ENCODE measurements around the gene PTPN23.
"Not testable (repeated sequence)": the region's sequence is repeated elsewhere in the genome, so short reads cannot be mapped to it uniquely, and the experiment has no call there.

DNA sequence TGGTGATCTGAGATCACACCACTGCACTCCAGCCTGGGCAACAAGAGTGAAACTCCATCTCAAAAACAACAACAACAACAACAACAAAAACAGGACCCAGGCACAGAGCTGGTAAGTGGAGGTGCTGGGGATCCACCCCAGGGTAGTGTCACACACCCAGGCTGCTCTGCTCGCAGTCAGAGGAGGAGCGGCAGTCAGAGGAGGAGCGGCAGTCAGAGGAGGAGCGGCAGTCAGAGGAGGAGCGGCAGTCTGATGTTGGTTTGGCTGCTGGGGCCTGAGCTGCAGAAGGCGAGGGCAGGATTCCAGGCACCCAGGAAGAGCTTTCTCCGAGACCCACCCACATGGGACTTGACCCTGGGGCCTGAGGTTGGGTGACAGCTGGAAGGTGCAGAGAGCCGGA is 10.8 kb upstream of the PTPN23 start:
- TF ChIP-seq, protein P1, sequence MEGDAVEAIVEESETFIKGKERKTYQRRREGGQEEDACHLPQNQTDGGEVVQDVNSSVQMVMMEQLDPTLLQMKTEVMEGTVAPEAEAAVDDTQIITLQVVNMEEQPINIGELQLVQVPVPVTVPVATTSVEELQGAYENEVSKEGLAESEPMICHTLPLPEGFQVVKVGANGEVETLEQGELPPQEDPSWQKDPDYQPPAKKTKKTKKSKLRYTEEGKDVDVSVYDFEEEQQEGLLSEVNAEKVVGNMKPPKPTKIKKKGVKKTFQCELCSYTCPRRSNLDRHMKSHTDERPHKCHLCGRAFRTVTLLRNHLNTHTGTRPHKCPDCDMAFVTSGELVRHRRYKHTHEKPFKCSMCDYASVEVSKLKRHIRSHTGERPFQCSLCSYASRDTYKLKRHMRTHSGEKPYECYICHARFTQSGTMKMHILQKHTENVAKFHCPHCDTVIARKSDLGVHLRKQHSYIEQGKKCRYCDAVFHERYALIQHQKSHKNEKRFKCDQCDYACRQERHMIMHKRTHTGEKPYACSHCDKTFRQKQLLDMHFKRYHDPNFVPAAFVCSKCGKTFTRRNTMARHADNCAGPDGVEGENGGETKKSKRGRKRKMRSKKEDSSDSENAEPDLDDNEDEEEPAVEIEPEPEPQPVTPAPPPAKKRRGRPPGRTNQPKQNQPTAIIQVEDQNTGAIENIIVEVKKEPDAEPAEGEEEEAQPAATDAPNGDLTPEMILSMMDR (conservative IDR thresholded peaks at IDR 0.05; ENCODE audit: low read length) = not testable (repeated sequence)
- TF ChIP-seq EZH2phosphoT487 (IDR thresholded peaks at IDR 0.05; ENCODE audit: borderline replicate concordance, low read depth, low read length) = not testable (repeated sequence)
